B cell (primary cell): ENCODE results near the gene AAR2. TPM values are rescaled to one million over a fixed set of nuclear protein-coding genes. Genes with fewer than 3 reads are reported as not detected.

Experiments
- ATAC-seq: fragments of 200-7000 bp; cut with Tn5 transposase; one replicate; pipeline ENCODE4 v1.10.0; 2021; ENCODE audit warnings: low read depth, mild to moderate bottlenecking, moderate number of reproducible peaks, moderate library complexity
- CTCF ChIA-PET: fragments of 350-600 bp; sonication (Branson Sonifier 250); formaldehyde crosslinking; loops from one replicate; lab custom pipeline; 2021; ENCODE audit warnings: antibody characterized with exemption, inconsistent platforms; lab: Charles Lee
- POLR2A ChIA-PET: fragments of 350-600 bp; sonication (Branson Sonifier 250); formaldehyde crosslinking; loops from one replicate; lab custom pipeline; 2021; ENCODE audit warnings: antibody characterized with exemption; lab: Charles Lee
- DNase-seq: peaks from one replicate; pipeline ENCODE4 v3.0.0; 2013
- H2AFZ ChIP-seq: 2 replicates; pipeline ENCODE4 v1.6.1; 2012; ENCODE audit warnings: mild to moderate bottlenecking, low read depth, low read length; ENCODE audit not compliant: insufficient read depth, poor library complexity, severe bottlenecking
- H3K27ac ChIP-seq, 2 donors: 1 replicate in 1 of 2; 2 replicates in 1 of 2; pipeline ENCODE4 v1.5.1; 2012 to 2013; ENCODE audit warnings: low read length in 2 of 2, mild to moderate bottlenecking in 2 of 2, moderate library complexity in 1 of 2
- H3K27me3 ChIP-seq, 4 experiments: fragments of 200-600 bp in 1 of 4; sonication (generic) in 1 of 4; replicated peaks in 1 of 4; 1 replicate in 2 of 4; 2 replicates in 2 of 4; pipeline versions ENCODE4 v1.6.1 to v1.7.0; 2013 to 2016; ENCODE audit warnings: low read length in 3 of 4, mild to moderate bottlenecking in 2 of 4, mixed read lengths in 1 of 4, moderate library complexity in 1 of 4; ENCODE audit not compliant: insufficient read depth in 4 of 4, control insufficient read depth in 3 of 4; ENCODE audit errors: control extremely low read depth in 1 of 4
- H3K36me3 ChIP-seq, 2 experiments: replicated peaks in 1 of 2; 1 replicate in 1 of 2; 2 replicates in 1 of 2; pipeline versions ENCODE4 v1.6.1 to v1.7.1; 2013; ENCODE audit warnings: low read length in 1 of 2; ENCODE audit not compliant: insufficient read depth in 2 of 2, control insufficient read depth in 1 of 2; ENCODE audit errors: control extremely low read depth in 1 of 2, extremely low read depth in 1 of 2
- H3K4me1 ChIP-seq, 2 donors: fragments of 200-600 bp in 1 of 2; sonication (generic) in 1 of 2; 1 replicate in 1 of 2; 2 replicates in 1 of 2; pipeline versions ENCODE4 v1.5.1 to v1.6.1; 2013 to 2017; ENCODE audit warnings: low read length in 2 of 2; ENCODE audit not compliant: control insufficient read depth in 2 of 2, insufficient read depth in 2 of 2
- H3K4me2 ChIP-seq: replicated peaks from 2 replicates; pipeline ENCODE3; 2012; ENCODE audit warnings: mild to moderate bottlenecking, low read depth, low read length; ENCODE audit not compliant: poor library complexity, severe bottlenecking
- H3K4me3 ChIP-seq, 5 experiments: fragments of 200-600 bp in 1 of 5; sonication (generic) in 1 of 5; 1 replicate in 3 of 5; 2 replicates in 2 of 5; pipeline versions ENCODE4 v1.5.1 to v1.7.0; 2011 to 2016; ENCODE audit warnings: low read length in 4 of 5, mild to moderate bottlenecking in 4 of 5, low read depth in 2 of 5, control low read depth in 1 of 5, moderate library complexity in 1 of 5; ENCODE audit not compliant: insufficient read depth in 1 of 5; ENCODE audit errors: control extremely low read depth in 1 of 5, extremely low read depth in 1 of 5
- H3K79me2 ChIP-seq: fragments of 200-600 bp; sonication (generic); one replicate; pipeline ENCODE4 v1.6.0; 2016; ENCODE audit warnings: low read length; ENCODE audit not compliant: control insufficient read depth, insufficient read depth
- H3K9ac ChIP-seq: fragments of 200-600 bp; sonication (generic); 2 replicates; pipeline ENCODE4 v1.6.1; 2017; ENCODE audit warnings: mild to moderate bottlenecking, low read length, moderate library complexity
- H3K9me3 ChIP-seq, 3 donors: one replicate each; pipeline versions ENCODE4 v1.6.1 to v1.7.1; 2013; ENCODE audit warnings: low read length in 2 of 3; ENCODE audit not compliant: control insufficient read depth in 2 of 3, insufficient read depth in 1 of 3; ENCODE audit errors: control extremely low read depth in 1 of 3
- H4K20me1 ChIP-seq: 2 replicates; pipeline ENCODE4 v1.6.0; 2012; ENCODE audit warnings: mild to moderate bottlenecking, low read length; ENCODE audit not compliant: insufficient read depth, control insufficient read depth, poor library complexity, severe bottlenecking
- H3K27ac Mint-ChIP-seq: one replicate; pipeline ENCODE4 v1.8.0; 2021; ENCODE audit warnings: mixed read lengths
- H3K27me3 Mint-ChIP-seq: one replicate; pipeline ENCODE4 v1.8.0; 2021; ENCODE audit warnings: mixed read lengths
- H3K4me1 Mint-ChIP-seq: one replicate; pipeline ENCODE4 v1.8.0; 2021; ENCODE audit warnings: mixed read lengths
- H3K4me3 Mint-ChIP-seq: one replicate; pipeline ENCODE4 v1.8.0; 2021; ENCODE audit warnings: mixed read lengths
- H3K9me3 Mint-ChIP-seq: one replicate; pipeline ENCODE4 v1.8.0; 2022; ENCODE audit warnings: mixed read lengths; ENCODE audit not compliant: insufficient read depth
- CTCF ChIP-seq: fragments of 200-600 bp; IDR thresholded peaks from one replicate; pipeline ENCODE4 v1.8.0; 2022; ENCODE audit warnings: antibody characterized with exemption, mild to moderate bottlenecking
- EZH2 ChIP-seq: IDR thresholded peaks from 2 replicates; pipeline ENCODE4 v1.6.1; 2012; ENCODE audit warnings: borderline replicate concordance, low read depth, mild to moderate bottlenecking, moderate library complexity, low read length; ENCODE audit not compliant: insufficient read depth, poor library complexity, severe bottlenecking
- WGBS: methylation state at CpG from one replicate; pipeline ENCODE4 v1.1.5; 2013; ENCODE audit warnings: missing lambda C conversion rate; ENCODE audit not compliant: insufficient coverage; 5-methylcytosine and 5-hydroxymethylcytosine counted together
- intact Hi-C: fragments of 100-400 bp; cut with micrococcal nuclease; formaldehyde crosslinking; loops from one replicate; pipeline ENCODE4 v1.10.0; 2022
- polyA plus RNA-seq: library from polyadenylated mRNA; depleted of rRNA; stranded (reverse); fragments of >200 nt; gene quantifications from 2 replicates; pipeline ENCODE4 v1.2.3, GENCODE V29; 2012
- total RNA-seq, 2 donors: library from RNA; stranded (reverse); fragments of 120-200 nt in 1 of 2; gene quantifications; 1 replicate in 1 of 2; 2 replicates in 1 of 2; pipeline versions ENCODE4 v1.2.3 to v1.2.4, GENCODE V29; 2013 to 2022

Gene AAR2
- total and polyA plus RNA-seq, 2 donors (not counting 1 experiment from before 2014, with no cell fraction given): 10.3 to 21.3 TPM

GRCh38 chr20:36285746-36286447 is 49.6 kb downstream of the AAR2 start:
- ATAC-seq: no peak
- no peaks in the 10 kb centered on the region for H3K4me1 ChIP-seq
- no peak overlapping the region for H3K27ac Mint-ChIP-seq
- no peak overlapping the region for H3K4me3 ChIP-seq
- TF ChIP-seq EZH2: no peak
- CTCF ChIA-PET: no interaction called here
- H3K9me3 Mint-ChIP-seq: no peaks in the 10 kb centered on the region
- intact Hi-C loops: no loop called here
- H3K4me1 Mint-ChIP-seq: no peaks in the 10 kb centered on the region
- DNase-seq: no peak
- H2AFZ ChIP-seq: no peak overlapping the region
- no peaks in the 10 kb centered on the region for H3K9me3 ChIP-seq
- WGBS: 89% methylated on average over 10 of the region's 11 CpGs
- H3K4me3 Mint-ChIP-seq: no peak overlapping the region
- H3K79me2 ChIP-seq: no peaks in the 10 kb centered on the region
- peaks cover 48% of the 10 kb centered on the region for H3K27me3 Mint-ChIP-seq
- H3K36me3 ChIP-seq: no peaks in the 10 kb centered on the region
- POLR2A ChIA-PET: no interaction called here
- H4K20me1 ChIP-seq: no peaks in the 10 kb centered on the region
- no peak overlapping the region for H3K4me2 ChIP-seq
- peaks cover 0 to 8% (median 0%) of the 10 kb centered on the region in 4 experiments for H3K27me3 ChIP-seq
- H3K27ac ChIP-seq: no peak overlapping the region
- H3K9ac ChIP-seq: no peak overlapping the region

DNA sequence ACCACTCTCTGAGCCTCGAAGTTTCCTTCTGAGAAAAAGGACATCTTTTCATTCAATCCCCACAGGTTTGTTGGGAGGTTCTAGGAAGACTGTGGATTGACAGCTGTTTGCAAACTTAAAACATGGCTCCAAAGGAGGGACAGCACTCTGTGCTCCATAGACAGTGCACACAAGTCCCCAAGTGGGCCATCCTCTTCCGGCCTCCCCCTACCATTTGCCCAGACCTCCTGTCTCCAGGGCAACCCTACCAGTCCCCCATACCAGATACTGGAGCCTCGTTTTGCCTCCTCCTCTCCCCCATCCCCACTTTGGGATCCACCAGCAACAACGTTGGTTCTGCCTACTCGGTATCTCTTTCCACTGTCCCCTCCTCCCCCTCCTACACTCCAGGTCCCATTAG is 61.4 kb downstream of the AAR2 start:
- ChIA-PET POLR2A (no interaction called here), CTCF (no interaction called here)
- no peaks in the 10 kb centered on the region for H3K4me1 Mint-ChIP-seq
- Histone ChIP-seq H3K4me1 (no peaks in the 10 kb centered on the region), H3K9ac (no peak overlapping the region), H4K20me1 (no peaks in the 10 kb centered on the region), H3K79me2 (no peaks in the 10 kb centered on the region), H3K4me2 (no peak overlapping the region), H2AFZ (no peak overlapping the region), H3K27ac (no peak overlapping the region), H3K36me3 (no peaks in the 10 kb centered on the region), H3K27me3 (peaks cover 0 to 38% (median 4%) of the 10 kb centered on the region in 4 experiments), H3K9me3 (peaks cover 0 to 4% (median 0%) of the 10 kb centered on the region in 3 donors), H3K4me3 (no peak overlapping the region)
- no peak overlapping the region for H3K4me3 Mint-ChIP-seq
- WGBS: 69% methylated on average over 4 of the region's 5 CpGs
- no peak overlapping the region for H3K27ac Mint-ChIP-seq
- no peaks in the 10 kb centered on the region for H3K9me3 Mint-ChIP-seq
- ATAC-seq (no peak), DNase-seq (no peak)
- H3K27me3 Mint-ChIP-seq: peaks cover 62% of the 10 kb centered on the region
- TF ChIP-seq EZH2: no peak
- TF ChIP-seq CTCF: no peak
- intact Hi-C loops: no loop called here
